ENCODE measurements around the gene WDR45.
A peak's percentile ranks its signal among the peaks of the same experiment; 100 is the strongest.

Gene WDR45

GRCh38 chrX:49073601-49074575 lies 5.8 kb downstream of the WDR45 start, which contains the start of gene PRAF2:
Gene PRAF2, minus strand, starts transcription at chrX:49074002. Its CDS starts 15 bp downstream, at chrX:49073987.
- ATAC-seq, result peak; percentile 97
- TF ChIP-seq ESRRG (CRISPR knock-in tag; IDR thresholded peaks at IDR 0.05), result no peak
- TF ChIP-seq TSHZ2 (CRISPR knock-in tag; IDR thresholded peaks at IDR 0.05), result peak; percentile 81
- no peak for TF ChIP-seq ZFP30 (CRISPR knock-in tag; IDR thresholded peaks at IDR 0.05)
- peak; percentile 70; the same call in 1 of the 2 replicates for TF ChIP-seq ZFP3 (CRISPR knock-in tag; IDR thresholded peaks at IDR 0.05)
- no peak for TF ChIP-seq RARB (CRISPR knock-in tag; IDR thresholded peaks at IDR 0.05)
- TF ChIP-seq CSDC2 (CRISPR knock-in tag; IDR thresholded peaks at IDR 0.05), result peak; percentile 94; the same call in 1 of the 2 replicates
- no peak for TF ChIP-seq BACH2 (CRISPR knock-in tag; IDR thresholded peaks at IDR 0.05; ENCODE audit: borderline replicate concordance)
- peak; percentile 95 for TF ChIP-seq SNAI2 (CRISPR knock-in tag; IDR thresholded peaks at IDR 0.05)
- TF ChIP-seq GLIS3 (CRISPR knock-in tag; IDR thresholded peaks at IDR 0.05), result no peak
- TF ChIP-seq, protein P1, sequence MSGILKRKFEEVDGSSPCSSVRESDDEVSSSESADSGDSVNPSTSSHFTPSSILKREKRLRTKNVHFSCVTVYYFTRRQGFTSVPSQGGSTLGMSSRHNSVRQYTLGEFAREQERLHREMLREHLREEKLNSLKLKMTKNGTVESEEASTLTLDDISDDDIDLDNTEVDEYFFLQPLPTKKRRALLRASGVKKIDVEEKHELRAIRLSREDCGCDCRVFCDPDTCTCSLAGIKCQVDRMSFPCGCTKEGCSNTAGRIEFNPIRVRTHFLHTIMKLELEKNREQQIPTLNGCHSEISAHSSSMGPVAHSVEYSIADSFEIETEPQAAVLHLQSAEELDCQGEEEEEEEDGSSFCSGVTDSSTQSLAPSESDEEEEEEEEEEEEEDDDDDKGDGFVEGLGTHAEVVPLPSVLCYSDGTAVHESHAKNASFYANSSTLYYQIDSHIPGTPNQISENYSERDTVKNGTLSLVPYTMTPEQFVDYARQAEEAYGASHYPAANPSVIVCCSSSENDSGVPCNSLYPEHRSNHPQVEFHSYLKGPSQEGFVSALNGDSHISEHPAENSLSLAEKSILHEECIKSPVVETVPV (CRISPR knock-in tag; IDR thresholded peaks at IDR 0.05), result no peak
- peak; percentile 54; the same call in 1 of the 2 replicates for TF ChIP-seq ZNF565 (CRISPR knock-in tag; conservative IDR thresholded peaks at IDR 0.05; ENCODE audit: low read depth)
- TF ChIP-seq OSR1 (CRISPR knock-in tag; IDR thresholded peaks at IDR 0.05), result 0 out of 2 replicates have a peak, but pooled peaks have one; percentile 18
- TF ChIP-seq TOX (CRISPR knock-in tag; IDR thresholded peaks at IDR 0.05; ENCODE audit: borderline replicate concordance), result peak; percentile 56; the same call in 1 of the 2 replicates

GRCh38 chrX:49072712-49073095 lies 7.0 kb downstream of the WDR45 start:
- TF ChIP-seq TSHZ2 (CRISPR knock-in tag; IDR thresholded peaks at IDR 0.05) (no peak), PPARA (CRISPR knock-in tag; IDR thresholded peaks at IDR 0.05; ENCODE audit: borderline replicate concordance) (no peak), PATZ1 (CRISPR knock-in tag; IDR thresholded peaks at IDR 0.05; ENCODE audit: borderline replicate concordance) (no peak), ZC3H10 (CRISPR knock-in tag; IDR thresholded peaks at IDR 0.05) (no peak), ISL1 (CRISPR knock-in tag; IDR thresholded peaks at IDR 0.05) (no peak), ZNF70 (CRISPR knock-in tag; IDR thresholded peaks at IDR 0.05) (no peak), GLIS3 (CRISPR knock-in tag; IDR thresholded peaks at IDR 0.05) (no peak), ZFP30 (CRISPR knock-in tag; IDR thresholded peaks at IDR 0.05) (no peak), RARB (CRISPR knock-in tag; IDR thresholded peaks at IDR 0.05) (no peak), ZFP3 (CRISPR knock-in tag; IDR thresholded peaks at IDR 0.05) (no peak), ESRRG (CRISPR knock-in tag; IDR thresholded peaks at IDR 0.05) (no peak), TOX (CRISPR knock-in tag; IDR thresholded peaks at IDR 0.05; ENCODE audit: borderline replicate concordance) (no peak), ARNTL (CRISPR knock-in tag; IDR thresholded peaks at IDR 0.05; ENCODE audit: borderline replicate concordance, low read depth) (no peak)
- TF ChIP-seq, protein P2, sequence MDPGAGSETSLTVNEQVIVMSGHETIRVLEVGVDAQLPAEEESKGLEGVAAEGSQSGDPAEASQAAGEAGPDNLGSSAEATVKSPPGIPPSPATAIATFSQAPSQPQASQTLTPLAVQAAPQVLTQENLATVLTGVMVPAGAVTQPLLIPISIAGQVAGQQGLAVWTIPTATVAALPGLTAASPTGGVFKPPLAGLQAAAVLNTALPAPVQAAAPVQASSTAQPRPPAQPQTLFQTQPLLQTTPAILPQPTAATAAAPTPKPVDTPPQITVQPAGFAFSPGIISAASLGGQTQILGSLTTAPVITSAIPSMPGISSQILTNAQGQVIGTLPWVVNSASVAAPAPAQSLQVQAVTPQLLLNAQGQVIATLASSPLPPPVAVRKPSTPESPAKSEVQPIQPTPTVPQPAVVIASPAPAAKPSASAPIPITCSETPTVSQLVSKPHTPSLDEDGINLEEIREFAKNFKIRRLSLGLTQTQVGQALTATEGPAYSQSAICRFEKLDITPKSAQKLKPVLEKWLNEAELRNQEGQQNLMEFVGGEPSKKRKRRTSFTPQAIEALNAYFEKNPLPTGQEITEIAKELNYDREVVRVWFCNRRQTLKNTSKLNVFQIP (CRISPR knock-in tag; IDR thresholded peaks at IDR 0.05; ENCODE audit: borderline replicate concordance, low read depth), result no peak
- TF ChIP-seq, protein P3, sequence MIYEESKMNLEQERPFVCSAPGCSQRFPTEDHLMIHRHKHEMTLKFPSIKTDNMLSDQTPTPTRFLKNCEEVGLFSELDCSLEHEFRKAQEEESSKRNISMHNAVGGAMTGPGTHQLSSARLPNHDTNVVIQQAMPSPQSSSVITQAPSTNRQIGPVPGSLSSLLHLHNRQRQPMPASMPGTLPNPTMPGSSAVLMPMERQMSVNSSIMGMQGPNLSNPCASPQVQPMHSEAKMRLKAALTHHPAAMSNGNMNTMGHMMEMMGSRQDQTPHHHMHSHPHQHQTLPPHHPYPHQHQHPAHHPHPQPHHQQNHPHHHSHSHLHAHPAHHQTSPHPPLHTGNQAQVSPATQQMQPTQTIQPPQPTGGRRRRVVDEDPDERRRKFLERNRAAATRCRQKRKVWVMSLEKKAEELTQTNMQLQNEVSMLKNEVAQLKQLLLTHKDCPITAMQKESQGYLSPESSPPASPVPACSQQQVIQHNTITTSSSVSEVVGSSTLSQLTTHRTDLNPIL (CRISPR knock-in tag; IDR thresholded peaks at IDR 0.05; ENCODE audit: low read depth), result no peak

More at GRCh38 chrX:49072712-49073095, 7.0 kb downstream of the WDR45 start:
- peak; percentile 9 for ATAC-seq

Data from SK-N-SH treated with all-trans-retinoic acid at 6 μM for 48 hours (cell line).